B cell (primary cell): ENCODE data around the gene PALM.

Source experiments
- EZH2 ChIP-seq: IDR thresholded peaks from 2 replicates; pipeline ENCODE4 v1.6.1; 2012; ENCODE audit warnings: borderline replicate concordance, low read depth, mild to moderate bottlenecking, moderate library complexity, low read length; ENCODE audit not compliant: insufficient read depth, poor library complexity, severe bottlenecking
- TF ChIP-seq, protein P1 (sequence below): fragments of 200-600 bp; IDR thresholded peaks from one replicate; pipeline ENCODE4 v1.8.0; 2022; ENCODE audit warnings: antibody characterized with exemption, mild to moderate bottlenecking

DNA sequence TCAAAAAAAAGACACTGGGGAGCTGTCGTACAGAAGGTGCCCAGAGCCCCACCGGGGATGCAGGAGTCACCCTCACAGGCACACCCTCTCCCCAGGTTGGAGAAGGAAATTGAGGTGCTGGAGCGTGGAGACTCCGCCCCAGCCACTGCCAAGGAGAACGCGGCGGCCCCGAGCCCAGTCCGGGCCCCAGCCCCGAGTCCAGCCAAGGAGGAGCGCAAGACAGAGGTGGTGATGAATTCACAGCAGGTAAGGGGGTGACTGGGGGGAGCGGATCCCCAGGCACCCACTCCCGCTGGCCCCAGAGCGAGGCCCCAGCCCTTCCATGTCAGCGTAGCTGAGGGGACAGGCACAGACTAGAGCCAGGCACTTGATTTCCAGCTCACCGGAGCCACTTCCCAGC is 22.3 kb downstream of the PALM start:
- no peak for TF ChIP-seq EZH2
- TF ChIP-seq, protein P1, sequence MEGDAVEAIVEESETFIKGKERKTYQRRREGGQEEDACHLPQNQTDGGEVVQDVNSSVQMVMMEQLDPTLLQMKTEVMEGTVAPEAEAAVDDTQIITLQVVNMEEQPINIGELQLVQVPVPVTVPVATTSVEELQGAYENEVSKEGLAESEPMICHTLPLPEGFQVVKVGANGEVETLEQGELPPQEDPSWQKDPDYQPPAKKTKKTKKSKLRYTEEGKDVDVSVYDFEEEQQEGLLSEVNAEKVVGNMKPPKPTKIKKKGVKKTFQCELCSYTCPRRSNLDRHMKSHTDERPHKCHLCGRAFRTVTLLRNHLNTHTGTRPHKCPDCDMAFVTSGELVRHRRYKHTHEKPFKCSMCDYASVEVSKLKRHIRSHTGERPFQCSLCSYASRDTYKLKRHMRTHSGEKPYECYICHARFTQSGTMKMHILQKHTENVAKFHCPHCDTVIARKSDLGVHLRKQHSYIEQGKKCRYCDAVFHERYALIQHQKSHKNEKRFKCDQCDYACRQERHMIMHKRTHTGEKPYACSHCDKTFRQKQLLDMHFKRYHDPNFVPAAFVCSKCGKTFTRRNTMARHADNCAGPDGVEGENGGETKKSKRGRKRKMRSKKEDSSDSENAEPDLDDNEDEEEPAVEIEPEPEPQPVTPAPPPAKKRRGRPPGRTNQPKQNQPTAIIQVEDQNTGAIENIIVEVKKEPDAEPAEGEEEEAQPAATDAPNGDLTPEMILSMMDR, result no peak
